HEK293 (cell line): Measurements from ENCODE around the gene BATF2.
A peak's percentile ranks its signal among the peaks of the same experiment; 100 is the strongest.

ENCODE experiments used
- CTCF ChIA-PET: fragments of 350-600 bp; formaldehyde crosslinking; extraction: SDS; loops from one replicate; lab custom pipeline; 2021; ENCODE audit warnings: antibody characterized with exemption; lab: Yijun Ruan, JAX
- POLR2A ChIA-PET: fragments of 300-600 bp; formaldehyde crosslinking; extraction: SDS; loops from one replicate; lab custom pipeline; 2020; ENCODE audit warnings: antibody characterized with exemption, inconsistent platforms; lab: Yijun Ruan, JAX
- H3K27ac ChIP-seq: fragments of 200-500 bp; sonication (Bioruptor generic); 2 replicates; pipeline ENCODE4 v1.5.1; 2014; ENCODE audit warnings: low read depth, low read length, control low read depth, inconsistent platforms; ENCODE audit errors: extremely low read depth
- H3K36me3 ChIP-seq, 2 experiments: fragments of 200-500 bp in 1 of 2; sonication (Bioruptor generic) in 1 of 2; 1 replicate in 1 of 2; 2 replicates in 1 of 2; pipeline ENCODE4 v1.5.1; 2014 to 2017; ENCODE audit warnings: inconsistent platforms in 2 of 2, low read length in 2 of 2; ENCODE audit not compliant: control insufficient read depth in 2 of 2, insufficient read depth in 1 of 2
- H3K4me1 ChIP-seq: fragments of 200-500 bp; sonication (Bioruptor generic); 2 replicates; pipeline ENCODE4 v1.5.1; 2014; ENCODE audit warnings: mild to moderate bottlenecking, low read length, inconsistent platforms; ENCODE audit not compliant: control insufficient read depth, insufficient read depth
- H3K4me3 ChIP-seq: 2 replicates; pipeline ENCODE4 v1.5.1; 2011; ENCODE audit warnings: low read depth, mild to moderate bottlenecking, control low read depth, low read length, moderate library complexity
- H3K9me3 ChIP-seq: fragments of 200-500 bp; sonication (Bioruptor generic); 2 replicates; pipeline ENCODE4 v1.5.1; 2014; ENCODE audit warnings: low read depth, low read length, inconsistent platforms; ENCODE audit not compliant: control insufficient read depth, insufficient read depth
- GLIS1 ChIP-seq: fragments of 450-650 bp; formaldehyde crosslinking; IDR thresholded peaks from 2 replicates; pipeline ENCODE4 v1.5.1; 2016; ENCODE audit warnings: missing biosample characterization, missing genetic modification characterization
- GLIS2 ChIP-seq: fragments of 450-650 bp; formaldehyde crosslinking; IDR thresholded peaks from 2 replicates; pipeline ENCODE4 v1.5.1; 2016; ENCODE audit warnings: missing biosample characterization, missing genetic modification characterization
- IKZF3 ChIP-seq: fragments of 450-650 bp; IDR thresholded peaks from 2 replicates; pipeline ENCODE4 v1.5.0; 2018; ENCODE audit warnings: missing biosample characterization, mild to moderate bottlenecking, missing genetic modification characterization, moderate library complexity
- MZF1 ChIP-seq: fragments of 450-650 bp; formaldehyde crosslinking; IDR thresholded peaks from 2 replicates; pipeline ENCODE4 v1.5.1; 2017; ENCODE audit warnings: missing biosample characterization, missing genetic modification characterization, borderline replicate concordance
- PATZ1 ChIP-seq: fragments of 450-650 bp; formaldehyde crosslinking; IDR thresholded peaks from 2 replicates; pipeline ENCODE4 v1.5.1; 2016; ENCODE audit warnings: missing biosample characterization, missing genetic modification characterization
- REST ChIP-seq: fragments of 450-650 bp; formaldehyde crosslinking; IDR thresholded peaks from 2 replicates; pipeline ENCODE4 v1.5.1; 2016; ENCODE audit warnings: missing biosample characterization, missing genetic modification characterization
- SP2 ChIP-seq: fragments of 450-650 bp; formaldehyde crosslinking; IDR thresholded peaks from 2 replicates; pipeline ENCODE4 v1.5.1; 2016; ENCODE audit warnings: missing biosample characterization, missing genetic modification characterization
- ZBTB17 ChIP-seq: fragments of 450-650 bp; formaldehyde crosslinking; IDR thresholded peaks from 2 replicates; pipeline ENCODE4 v1.5.1; 2016; ENCODE audit warnings: missing biosample characterization, missing genetic modification characterization
- ZBTB8A ChIP-seq: fragments of 450-650 bp; formaldehyde crosslinking; IDR thresholded peaks from 2 replicates; pipeline ENCODE4 v1.5.1; 2016; ENCODE audit warnings: missing biosample characterization, missing genetic modification characterization
- ZNF146 ChIP-seq: fragments of 450-650 bp; formaldehyde crosslinking; IDR thresholded peaks from 2 replicates; pipeline ENCODE4 v1.5.1; 2016; ENCODE audit warnings: missing biosample characterization, missing genetic modification characterization
- ZNF248 ChIP-seq: fragments of 450-650 bp; formaldehyde crosslinking; IDR thresholded peaks from 2 replicates; pipeline ENCODE4 v1.5.1; 2017; ENCODE audit warnings: missing biosample characterization, missing genetic modification characterization
- ZNF266 ChIP-seq: fragments of 450-650 bp; formaldehyde crosslinking; IDR thresholded peaks from 2 replicates; pipeline ENCODE4 v1.5.1; 2016; ENCODE audit warnings: missing biosample characterization, missing genetic modification characterization, low read depth
- ZNF341 ChIP-seq: fragments of 450-650 bp; formaldehyde crosslinking; IDR thresholded peaks from 2 replicates; pipeline ENCODE4; 2016; ENCODE audit warnings: low read depth, missing biosample characterization, missing genetic modification characterization
- ZNF394 ChIP-seq: fragments of 450-650 bp; formaldehyde crosslinking; IDR thresholded peaks from 2 replicates; pipeline ENCODE4 v1.5.1; 2016; ENCODE audit warnings: missing biosample characterization, missing genetic modification characterization, mild to moderate bottlenecking, moderate library complexity, borderline replicate concordance
- ZNF398 ChIP-seq: fragments of 450-650 bp; formaldehyde crosslinking; IDR thresholded peaks from 2 replicates; pipeline ENCODE4 v1.5.1; 2017; ENCODE audit warnings: missing biosample characterization, missing genetic modification characterization
- ZNF423 ChIP-seq: fragments of 450-650 bp; formaldehyde crosslinking; IDR thresholded peaks from 2 replicates; pipeline ENCODE4 v1.5.1; 2016; ENCODE audit warnings: missing biosample characterization, missing genetic modification characterization
- ZNF518A ChIP-seq: fragments of 450-650 bp; formaldehyde crosslinking; conservative IDR thresholded peaks from 2 replicates; pipeline ENCODE4 v1.5.1; 2016; ENCODE audit warnings: low read depth, missing biosample characterization, missing genetic modification characterization
- ZNF658 ChIP-seq: fragments of 450-650 bp; formaldehyde crosslinking; IDR thresholded peaks from 2 replicates; pipeline ENCODE4; 2016; ENCODE audit warnings: missing biosample characterization, missing genetic modification characterization
- ZNF677 ChIP-seq: fragments of 450-650 bp; IDR thresholded peaks from 2 replicates; pipeline ENCODE4 v1.5.0; 2018; ENCODE audit warnings: missing biosample characterization, mild to moderate bottlenecking, missing genetic modification characterization, moderate library complexity
- ZNF704 ChIP-seq: fragments of 450-650 bp; formaldehyde crosslinking; IDR thresholded peaks from 2 replicates; pipeline ENCODE4 v1.5.1; 2016; ENCODE audit warnings: missing biosample characterization, missing genetic modification characterization
- ZNF830 ChIP-seq: fragments of 450-650 bp; IDR thresholded peaks from 2 replicates; pipeline ENCODE4 v1.5.0; 2018; ENCODE audit warnings: missing biosample characterization, missing genetic modification characterization, low read depth, mild to moderate bottlenecking, moderate library complexity

Gene BATF2

GRCh38 chr11:64996710-64997380, at the start of gene BATF2:
BATF2 (minus strand) TSS chr11:64996971; CDS start chr11:64996914, 57 bp downstream.
- Histone ChIP-seq H3K36me3 (no peaks in the 10 kb centered on the region), H3K4me3 (no peak within 1 kb of the TSS), H3K4me1 (no peaks in the 10 kb centered on the region), H3K9me3 (no peaks in the 10 kb centered on the region), H3K27ac (no peak within 1 kb of the TSS)
- CTCF ChIA-PET: interaction anchor here (0.5 to 3.7 kb wide), 17 partner anchors 16 to 194 kb away, joined by 3 to 15 read pairs (median 4); partner anchors contain the start of genes ARL2, CDC42BPG and MAP4K2
- POLR2A ChIA-PET: interaction anchor here (0.6 to 1.7 kb wide), 5 partner anchors 10 to 1483 kb away, joined by 3 to 4 read pairs (median 3); partner anchors contain the start of genes PPP2R5B and ZNHIT2
- TF ChIP-seq GLIS1 (tag by site-specific recombination) (peak; percentile 55), PATZ1 (tag by site-specific recombination) (peak; percentile 52; the same call in 1 of the 2 replicates), ZNF266 (no peak), ZNF518A (tag by site-specific recombination) (no peak), ZNF398 (peak; percentile 46; the same call in 1 of the 2 replicates), ZNF658 (tag by site-specific recombination) (no peak), GLIS2 (tag by site-specific recombination) (peak; percentile 54), ZNF704 (tag by site-specific recombination) (no peak), REST (peak; percentile 88), ZNF248 (tag by site-specific recombination) (no peak), MZF1 (tag by site-specific recombination) (peak; percentile 94), SP2 (tag by site-specific recombination) (peak; percentile 32), ZBTB17 (tag by site-specific recombination) (peak; percentile 30; the same call in 1 of the 2 replicates), ZNF423 (0 out of 2 replicates have a peak, but pooled peaks have one; percentile 26), ZNF146 (tag by site-specific recombination) (no peak), IKZF3 (tag by site-specific recombination) (peak; percentile 29; the same call in 1 of the 2 replicates), ZNF341 (tag by site-specific recombination) (peak; percentile 87), ZNF677 (tag by site-specific recombination) (no peak), ZBTB8A (tag by site-specific recombination) (no peak), ZNF830 (tag by site-specific recombination) (no peak), ZNF394 (peak; percentile 88)
